Kasumi-1 (cell line): ENCODE results near the gene SAMD4A.
A peak's percentile ranks its signal among the peaks of the same experiment; 100 is the strongest.

Experiments
- DNase-seq, 2 experiments: peaks; one replicate each; lab custom pipeline; 2025; lab: John Stamatoyannopoulos, UW

Gene SAMD4A

GRCh38 chr14:54805445-54806322 lies 238.8 kb downstream of the SAMD4A start:
- DNase-seq: peak; percentile 78 to 86

- no peak for DNase-seq
These were observed 239.7 kb downstream of the SAMD4A start for GRCh38 chr14:54806616-54807015.

- no peak for DNase-seq
These were observed 240.5 kb downstream of the SAMD4A start for GRCh38 chr14:54807428-54807827.

GRCh38 chr14:54807881-54808280 lies 241.0 kb downstream of the SAMD4A start:
- no peak for DNase-seq

- DNase-seq: no peak
These were observed 241.6 kb downstream of the SAMD4A start for GRCh38 chr14:54808326-54809161.

- DNase-seq: no peak
These were observed 242.8 kb downstream of the SAMD4A start for GRCh38 chr14:54809767-54810166.

- no peak for DNase-seq
These were observed 245.7 kb downstream of the SAMD4A start for GRCh38 chr14:54812617-54813016.

GRCh38 chr14:54813081-54813480 lies 246.2 kb downstream of the SAMD4A start:
- no peak for DNase-seq

- no peak for DNase-seq
These were observed 247.1 kb downstream of the SAMD4A start for GRCh38 chr14:54814076-54814475.

- DNase-seq: no peak
These were observed 248.1 kb downstream of the SAMD4A start for GRCh38 chr14:54815016-54815415.

GRCh38 chr14:54815515-54815914 lies 248.6 kb downstream of the SAMD4A start:
- DNase-seq: no peak

GRCh38 chr14:54816450-54816849 lies 249.5 kb downstream of the SAMD4A start:
- DNase-seq: no peak

- DNase-seq: no peak
These were observed 250.6 kb downstream of the SAMD4A start for GRCh38 chr14:54817506-54817905.

- no peak for DNase-seq
These were observed 251.5 kb downstream of the SAMD4A start for GRCh38 chr14:54818201-54819133.

- DNase-seq: no peak
These were observed 255.8 kb downstream of the SAMD4A start for GRCh38 chr14:54822685-54823084.

- no peak for DNase-seq
These were observed 257.0 kb downstream of the SAMD4A start for GRCh38 chr14:54823757-54824549.

GRCh38 chr14:54828037-54828436 lies 261.1 kb downstream of the SAMD4A start:
- DNase-seq: no peak

GRCh38 chr14:54829486-54830224 lies 262.7 kb downstream of the SAMD4A start:
- DNase-seq: no peak

- DNase-seq: no peak
These were observed 263.7 kb downstream of the SAMD4A start for GRCh38 chr14:54830650-54831049.

- DNase-seq: no peak
These were observed 267.2 kb downstream of the SAMD4A start for GRCh38 chr14:54834081-54834480.
